ENCODE results near the gene SMYD5.

SMYD5 gene

DNA sequence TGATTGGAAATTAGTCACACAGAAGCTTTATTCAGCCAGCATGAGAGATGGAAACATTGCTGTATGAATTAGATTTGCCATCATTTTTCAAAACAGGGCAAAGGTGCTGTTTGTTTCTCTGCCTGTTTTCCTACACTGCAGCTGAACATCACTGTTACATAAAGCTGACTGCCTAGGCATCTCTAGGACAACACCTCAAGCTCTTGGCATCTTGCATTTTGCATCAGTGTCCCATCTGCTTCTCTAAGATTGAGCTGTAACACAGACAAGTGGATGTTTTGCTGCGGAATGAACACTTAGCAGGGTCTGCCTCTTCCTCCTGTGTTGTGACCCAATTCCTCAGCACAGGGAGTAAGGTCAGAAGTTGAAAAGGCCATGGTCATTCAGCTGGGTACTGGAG lies 24.9 kb downstream of the SMYD5 start:
- DNase-seq (ENCODE audit: low spot score): no peak

DNA sequence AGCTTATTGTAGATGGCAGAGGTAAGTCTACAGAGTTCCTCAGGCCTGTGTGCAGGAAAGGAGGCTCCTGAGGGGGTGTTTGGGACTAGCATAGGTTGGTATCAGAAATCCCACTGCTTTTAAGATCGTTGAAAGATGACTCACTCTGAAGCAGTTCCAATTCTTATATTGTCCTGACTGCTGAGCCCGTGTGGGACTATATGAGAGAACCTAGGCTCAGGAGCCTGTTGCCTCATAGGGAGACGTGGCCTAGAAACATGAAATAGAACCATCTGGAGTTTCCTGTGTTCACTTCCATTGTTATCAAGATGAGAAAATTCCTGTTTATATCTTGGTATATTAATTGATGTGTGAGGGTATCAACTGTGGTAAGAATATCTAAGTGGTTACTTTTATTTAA lies 25.7 kb downstream of the SMYD5 start:
- DNase-seq (ENCODE audit: low spot score): no peak

DNA sequence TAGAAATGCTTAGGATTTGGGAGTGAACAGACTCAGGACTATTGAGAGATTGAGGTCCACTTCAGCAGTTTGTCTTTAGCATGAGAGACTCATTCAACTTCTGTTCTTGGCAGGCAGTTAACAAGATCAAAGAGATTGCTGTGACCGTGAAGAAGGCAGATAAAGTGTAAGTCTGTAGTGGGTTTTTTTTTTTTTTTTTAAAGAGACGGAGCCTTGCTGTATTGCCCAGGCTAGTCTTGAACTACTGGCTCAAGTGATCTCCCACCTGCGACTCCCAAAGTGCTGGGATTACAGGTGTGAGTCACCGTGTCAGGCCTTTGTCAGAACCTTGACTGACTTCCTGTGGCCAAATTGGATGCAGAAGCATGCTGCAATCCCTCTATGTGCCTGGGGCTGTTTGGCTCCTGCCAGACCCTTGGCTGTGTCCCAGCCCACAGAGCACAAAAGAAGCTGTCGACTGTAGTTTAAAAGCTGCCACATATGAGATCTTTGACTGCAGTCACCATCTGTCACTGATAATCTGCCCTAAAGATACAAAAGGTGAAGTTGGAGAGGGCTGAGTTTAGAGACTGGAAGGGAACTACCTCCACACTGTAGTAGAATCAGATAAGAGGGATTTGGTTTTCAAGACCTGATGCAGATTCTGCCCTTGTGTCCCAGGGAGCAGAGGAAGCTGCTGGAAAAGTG lies 30.0 kb downstream of the SMYD5 start:
- no peak for DNase-seq (ENCODE audit: low spot score)

DNA sequence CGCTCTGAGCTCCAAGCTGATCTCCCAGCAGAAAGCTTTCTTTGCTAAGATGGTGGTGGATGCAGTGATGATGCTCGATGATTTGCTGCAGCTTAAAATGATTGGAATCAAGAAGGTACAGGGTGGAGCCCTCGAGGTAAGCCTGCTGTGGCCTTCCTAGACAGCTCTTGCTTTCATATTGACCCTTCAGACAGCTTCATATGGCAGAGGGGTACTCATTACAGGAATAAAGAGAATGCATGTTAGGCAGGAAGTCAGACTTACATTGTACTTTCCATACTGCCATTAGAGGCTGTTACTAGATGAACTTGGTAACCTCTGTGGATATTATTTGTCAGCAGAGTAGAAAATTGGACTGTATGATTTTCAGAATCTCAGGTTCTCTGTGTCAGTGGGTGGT lies 30.5 kb downstream of the SMYD5 start:
- DNase-seq (ENCODE audit: low spot score): no peak

DNA sequence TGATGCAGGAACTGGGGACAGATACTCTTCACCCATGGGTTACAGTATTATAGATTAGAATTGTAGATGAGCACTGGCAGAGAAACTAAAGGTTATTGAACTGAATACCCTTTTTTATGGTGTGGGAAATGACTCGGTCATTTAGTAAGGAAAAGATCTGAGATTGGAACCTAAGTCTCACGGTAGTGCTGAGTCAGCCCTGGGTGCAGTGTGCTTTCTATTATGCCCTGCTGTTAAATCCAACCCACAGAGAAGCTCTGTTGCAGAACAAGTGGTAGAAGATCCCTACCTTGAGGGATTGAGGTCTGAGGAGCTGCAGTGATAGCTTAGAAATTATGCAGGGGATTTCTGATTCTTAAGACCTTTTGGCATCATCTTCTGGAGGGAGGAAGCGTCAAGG lies 32.8 kb downstream of the SMYD5 start:
- no peak for DNase-seq (ENCODE audit: low spot score)

DNA sequence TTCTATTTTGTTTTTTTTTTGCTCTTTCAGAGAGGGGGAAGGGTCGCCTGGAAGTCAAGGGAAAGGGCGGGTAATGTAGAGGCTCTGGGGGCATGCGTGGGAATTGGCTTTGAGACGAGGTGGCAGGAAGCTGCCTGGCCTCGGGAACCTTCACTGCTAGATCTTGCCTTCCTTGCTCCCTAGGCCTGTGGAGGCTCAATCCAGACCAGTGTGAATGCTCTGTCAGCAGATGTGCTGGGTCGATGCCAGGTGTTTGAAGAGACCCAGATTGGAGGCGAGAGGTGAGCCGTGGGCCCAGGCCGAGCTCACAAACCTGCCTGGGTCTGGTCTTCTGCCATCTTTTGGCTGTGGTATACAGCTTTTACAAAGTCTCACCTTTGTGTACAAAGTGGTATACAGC lies 35.6 kb downstream of the SMYD5 start:
- DNase-seq (ENCODE audit: low spot score): no peak

DNA sequence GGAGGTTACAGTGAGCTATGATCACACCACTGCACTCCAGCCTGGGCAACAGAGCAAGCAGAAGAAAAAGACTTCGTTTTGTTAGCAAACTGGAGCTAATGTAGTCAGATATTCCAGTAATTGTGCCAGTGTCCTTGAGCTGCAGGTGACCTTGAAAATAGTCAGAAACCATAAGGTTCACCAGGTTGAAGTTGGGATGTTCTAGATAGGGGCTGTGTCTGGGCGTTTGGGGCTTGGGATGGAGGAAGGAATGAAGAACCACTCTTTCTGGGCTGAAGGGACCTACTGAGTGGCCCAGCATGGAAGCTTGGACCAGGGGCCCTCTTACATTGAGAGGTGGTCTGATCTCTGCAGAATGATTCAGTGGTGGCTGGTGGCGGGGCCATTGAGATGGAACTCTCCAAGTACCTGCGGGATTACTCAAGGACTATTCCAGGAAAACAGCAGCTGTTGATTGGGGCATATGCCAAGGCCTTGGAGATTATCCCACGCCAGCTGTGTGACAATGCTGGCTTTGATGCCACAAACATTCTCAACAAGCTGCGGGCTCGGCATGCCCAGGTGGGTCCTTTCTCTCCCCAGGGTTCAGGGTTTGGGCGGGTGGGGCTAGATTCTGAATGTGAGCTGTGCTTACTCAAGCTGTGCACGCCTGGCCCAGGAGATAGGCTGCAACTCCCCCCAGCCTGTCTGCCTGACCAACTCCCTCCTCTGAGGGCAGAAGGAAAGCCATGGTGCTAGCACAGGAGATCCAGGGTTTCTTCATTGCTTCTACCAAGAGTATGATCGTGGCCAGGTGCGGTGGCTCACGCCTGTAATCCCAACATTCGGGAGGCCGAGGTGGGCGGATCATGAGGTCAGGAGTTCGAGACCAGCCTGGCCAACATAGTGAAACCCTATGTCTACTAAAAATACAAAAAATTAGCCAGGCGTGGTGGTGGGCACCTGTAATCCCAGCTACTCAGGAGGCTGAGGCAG lies 37.1 kb downstream of the SMYD5 start:
- DNase-seq (ENCODE audit: low spot score): no peak

DNA sequence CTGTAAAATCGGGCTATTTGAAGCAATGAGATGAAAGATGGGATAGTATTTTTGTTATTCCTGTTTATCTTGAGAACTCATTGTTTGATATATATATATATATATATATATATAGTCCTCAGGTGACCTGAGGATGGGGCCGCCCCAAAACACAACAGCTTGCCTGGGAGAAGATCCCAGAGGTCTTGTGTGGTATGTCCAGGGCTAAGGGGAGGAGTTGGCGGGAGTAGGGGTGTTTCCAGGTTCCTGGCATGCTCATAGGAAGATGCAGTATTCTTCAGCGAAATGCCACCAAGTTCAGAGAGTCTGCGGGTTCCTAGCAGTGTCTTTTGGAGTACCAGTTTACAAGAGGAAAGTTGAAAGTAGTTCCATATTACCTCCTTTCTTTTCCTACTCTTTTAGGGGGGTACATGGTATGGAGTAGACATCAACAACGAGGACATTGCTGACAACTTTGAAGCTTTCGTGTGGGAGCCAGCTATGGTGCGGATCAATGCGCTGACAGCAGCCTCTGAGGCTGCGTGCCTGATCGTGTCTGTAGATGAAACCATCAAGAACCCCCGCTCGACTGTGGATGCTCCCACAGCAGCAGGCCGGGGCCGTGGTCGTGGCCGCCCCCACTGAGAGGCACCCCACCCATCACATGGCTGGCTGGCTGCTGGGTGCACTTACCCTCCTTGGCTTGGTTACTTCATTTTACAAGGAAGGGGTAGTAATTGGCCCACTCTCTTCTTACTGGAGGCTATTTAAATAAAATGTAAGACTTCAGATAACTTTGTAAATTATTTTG lies 38.4 kb downstream of the SMYD5 start:
- DNase-seq (ENCODE audit: low spot score): no peak

DNA sequence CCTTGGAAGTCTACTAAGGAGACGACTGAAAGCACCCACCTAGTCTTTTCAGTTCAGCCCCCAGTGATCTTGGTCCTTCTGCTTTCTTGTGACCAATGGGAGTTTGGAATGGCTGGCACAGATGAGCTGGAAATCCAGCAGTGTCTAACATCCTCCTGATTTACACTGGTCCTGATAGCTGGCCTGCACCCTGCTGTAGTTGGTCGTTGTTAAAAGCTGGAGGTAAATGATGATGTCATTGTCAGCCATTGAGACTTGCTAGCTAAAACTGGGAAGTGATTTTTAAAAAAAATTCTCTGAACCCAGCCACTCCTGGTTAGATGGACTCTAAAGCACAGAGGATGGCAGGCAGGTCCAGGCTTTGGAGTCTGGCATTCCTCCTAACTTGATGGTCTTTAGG lies 39.4 kb downstream of the SMYD5 start:
- DNase-seq (ENCODE audit: low spot score): no peak

DNA sequence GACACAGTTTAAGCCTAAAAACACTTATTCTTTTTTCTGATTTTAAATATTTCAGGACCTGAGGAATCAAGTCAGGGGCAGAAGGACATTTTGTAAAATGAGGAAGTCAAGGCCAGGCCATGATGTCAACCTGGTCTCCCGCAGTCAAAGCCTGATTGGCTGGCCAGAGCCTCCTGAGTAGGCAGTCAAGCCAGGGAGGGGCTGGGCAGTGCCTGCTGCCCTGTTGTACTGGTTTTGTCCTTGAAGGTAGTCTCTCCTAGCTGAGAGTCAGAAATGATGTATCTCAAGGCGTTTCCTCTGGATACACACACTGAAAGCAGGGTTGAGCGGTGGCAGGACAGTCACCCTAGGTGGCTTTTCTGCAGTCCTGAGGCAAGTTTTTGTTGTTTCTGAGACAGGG lies 39.9 kb downstream of the SMYD5 start:
- DNase-seq (ENCODE audit: low spot score): no peak

DNA sequence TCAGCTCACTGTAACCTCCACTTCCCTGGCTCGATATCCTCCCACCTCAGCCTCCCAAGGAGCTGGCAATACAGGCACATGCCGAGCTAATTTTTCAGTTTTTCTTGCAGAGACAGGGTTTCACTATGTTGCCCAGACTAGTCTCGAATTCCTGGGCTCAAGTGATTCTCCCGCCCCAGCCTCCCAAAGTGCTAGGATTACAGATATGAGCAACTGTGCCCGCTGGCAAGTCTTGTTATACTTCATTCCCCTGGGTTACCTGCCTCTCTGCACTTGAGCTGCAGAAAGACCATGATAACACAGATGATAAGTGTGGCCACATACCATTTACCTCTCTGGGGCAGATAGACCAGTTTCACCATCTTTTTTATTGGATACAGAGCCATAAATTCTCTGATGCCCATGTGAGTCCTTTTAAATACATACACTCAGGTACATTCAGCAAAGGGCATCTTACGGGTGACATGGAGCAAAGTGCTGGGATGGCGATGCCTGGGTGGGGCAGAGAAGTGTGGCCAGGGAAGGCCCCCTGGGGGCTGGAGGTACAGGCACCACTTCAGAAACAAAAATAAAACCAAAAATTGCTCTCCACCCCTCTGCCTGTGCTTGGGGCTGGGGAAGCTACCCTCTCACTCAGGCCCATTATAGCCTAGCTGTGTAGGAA lies 40.4 kb downstream of the SMYD5 start:
- no peak for DNase-seq (ENCODE audit: low spot score)

DNA sequence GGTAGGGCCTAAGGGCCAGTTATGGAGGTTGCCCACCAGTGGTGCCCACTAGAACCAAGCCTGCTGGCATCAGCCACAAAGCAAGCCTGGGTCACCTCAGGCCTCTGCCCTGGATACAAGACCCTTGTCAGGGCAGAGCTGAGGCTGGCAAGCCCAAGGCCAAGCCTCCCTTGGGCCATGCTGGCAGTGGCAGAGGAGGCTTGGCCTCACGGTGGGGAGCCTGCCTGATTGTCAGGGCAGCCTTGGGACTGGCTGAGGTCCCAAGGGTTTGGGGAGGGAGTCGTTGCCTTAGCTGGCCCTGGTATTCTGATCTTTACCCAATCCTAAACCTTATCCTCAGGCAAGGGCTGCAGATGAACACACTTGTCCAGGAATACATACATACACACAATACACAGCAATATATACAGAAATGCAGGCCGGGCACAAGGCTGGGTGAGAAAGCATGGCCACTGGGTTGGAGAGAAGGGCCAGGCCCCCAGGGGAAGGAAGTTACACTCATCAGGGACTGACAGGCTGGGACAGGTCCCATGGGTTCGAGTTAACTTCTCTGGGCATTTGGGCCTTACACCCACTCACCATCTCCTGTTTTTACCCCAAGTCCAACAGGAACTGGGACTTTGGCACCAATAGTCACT lies 41.1 kb downstream of the SMYD5 start:
- DNase-seq (ENCODE audit: low spot score): no peak

DNA sequence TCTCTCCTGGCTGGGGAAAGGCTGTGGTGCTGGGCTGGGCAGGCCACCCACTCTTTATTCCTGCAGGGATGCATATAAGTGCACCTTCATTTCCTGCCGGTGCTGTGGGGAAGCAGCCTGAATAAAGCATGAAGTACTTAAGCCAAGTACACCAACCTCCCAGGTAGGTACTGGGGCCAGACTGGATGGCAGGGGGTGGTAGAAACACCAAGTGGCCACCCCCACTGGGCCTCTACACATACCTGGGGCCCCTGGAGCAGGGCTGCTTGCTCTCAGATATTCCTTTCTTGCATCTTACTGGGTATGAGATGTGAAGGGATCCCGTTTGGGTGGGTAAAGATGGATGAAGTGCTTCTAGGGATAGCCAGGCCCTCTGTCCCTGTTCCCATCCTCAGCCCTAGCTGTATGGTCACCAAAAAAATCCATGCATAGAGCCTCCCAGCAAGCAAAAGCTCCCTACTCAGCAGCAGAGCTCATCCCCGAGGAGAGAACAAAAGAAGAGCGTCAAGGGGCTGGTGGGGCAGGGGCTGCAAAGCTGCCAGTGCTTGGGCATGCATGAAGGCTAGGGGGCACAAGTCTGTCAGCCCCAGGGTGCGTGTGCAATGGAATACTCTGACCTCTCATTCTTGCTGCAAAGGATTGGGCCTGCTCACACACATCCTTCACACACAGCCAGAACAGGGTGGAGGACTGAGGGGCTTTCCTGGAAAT lies 42.0 kb downstream of the SMYD5 start:
- no peak for DNase-seq (ENCODE audit: low spot score)

DNA sequence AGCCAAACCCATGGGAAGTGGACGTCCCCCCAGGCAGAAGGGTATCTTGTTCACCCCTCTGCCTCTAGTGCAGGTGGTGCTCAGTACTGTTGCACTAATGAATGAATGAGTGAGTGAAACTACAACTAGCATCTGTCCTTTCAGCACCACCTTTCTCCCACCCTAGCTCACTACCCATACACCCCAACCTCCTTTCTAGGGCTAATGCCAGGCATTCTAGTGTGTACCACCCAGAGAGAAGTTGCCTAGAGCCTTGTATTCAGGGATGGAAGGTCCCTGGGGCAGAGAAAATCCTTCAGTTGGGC lies 42.5 kb downstream of the SMYD5 start:
- no peak for DNase-seq (ENCODE audit: low spot score)

DNA sequence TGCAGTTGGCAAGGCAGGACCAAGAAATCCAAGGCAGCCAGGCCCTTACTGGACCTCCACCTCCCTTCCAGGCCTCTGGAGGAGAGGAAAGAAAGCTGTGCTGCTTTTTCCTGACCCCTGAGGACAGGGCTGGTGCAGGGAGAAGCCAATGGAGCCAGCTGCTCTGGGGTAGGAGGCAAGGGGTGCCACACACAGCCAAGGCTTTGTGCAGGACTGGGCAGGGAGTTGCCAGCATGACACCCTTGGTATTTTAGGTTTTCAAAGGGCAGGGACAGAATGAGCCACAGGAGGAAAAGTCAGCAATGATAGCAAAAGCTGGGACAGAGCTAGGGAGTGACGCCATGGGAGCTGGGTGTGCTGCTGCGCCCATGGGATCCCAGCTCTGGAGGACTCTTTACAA lies 43.0 kb downstream of the SMYD5 start:
- DNase-seq (ENCODE audit: low spot score): no peak

DNA sequence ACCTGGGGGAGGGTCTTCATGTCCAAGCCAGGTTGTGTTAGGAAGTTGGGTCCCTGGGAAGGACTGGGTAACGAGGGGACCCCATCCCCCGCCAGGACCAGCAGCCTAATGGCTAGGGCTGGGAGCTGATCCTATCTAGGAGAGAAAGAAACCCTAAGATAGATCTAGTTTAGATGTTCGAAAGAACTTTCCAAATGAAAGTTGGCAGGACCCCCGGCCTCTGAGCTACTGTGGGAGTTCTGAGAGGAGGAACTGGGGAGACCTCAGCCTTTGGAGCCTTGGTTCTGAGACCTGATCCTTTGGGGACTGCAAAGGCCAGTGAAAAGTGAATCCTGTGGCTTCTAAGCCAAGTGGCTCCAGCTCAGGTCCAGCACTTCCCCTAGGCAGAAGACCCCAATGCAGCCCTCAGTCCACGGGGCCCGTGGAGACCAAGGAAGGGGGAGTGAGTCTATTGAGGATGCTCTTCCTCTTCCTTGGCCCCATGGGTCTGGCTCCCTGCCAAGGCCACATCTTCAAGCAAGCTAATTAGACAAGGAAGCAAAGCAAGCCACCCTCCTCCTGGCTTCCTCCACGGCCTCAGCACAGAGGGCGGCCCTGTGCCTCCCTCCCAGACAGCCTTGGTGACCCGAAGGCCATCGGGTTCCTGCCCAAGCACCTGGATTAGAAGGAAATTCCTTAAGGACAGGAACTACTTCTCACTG lies 43.5 kb downstream of the SMYD5 start:
- no peak for DNase-seq (ENCODE audit: low spot score)

DNA sequence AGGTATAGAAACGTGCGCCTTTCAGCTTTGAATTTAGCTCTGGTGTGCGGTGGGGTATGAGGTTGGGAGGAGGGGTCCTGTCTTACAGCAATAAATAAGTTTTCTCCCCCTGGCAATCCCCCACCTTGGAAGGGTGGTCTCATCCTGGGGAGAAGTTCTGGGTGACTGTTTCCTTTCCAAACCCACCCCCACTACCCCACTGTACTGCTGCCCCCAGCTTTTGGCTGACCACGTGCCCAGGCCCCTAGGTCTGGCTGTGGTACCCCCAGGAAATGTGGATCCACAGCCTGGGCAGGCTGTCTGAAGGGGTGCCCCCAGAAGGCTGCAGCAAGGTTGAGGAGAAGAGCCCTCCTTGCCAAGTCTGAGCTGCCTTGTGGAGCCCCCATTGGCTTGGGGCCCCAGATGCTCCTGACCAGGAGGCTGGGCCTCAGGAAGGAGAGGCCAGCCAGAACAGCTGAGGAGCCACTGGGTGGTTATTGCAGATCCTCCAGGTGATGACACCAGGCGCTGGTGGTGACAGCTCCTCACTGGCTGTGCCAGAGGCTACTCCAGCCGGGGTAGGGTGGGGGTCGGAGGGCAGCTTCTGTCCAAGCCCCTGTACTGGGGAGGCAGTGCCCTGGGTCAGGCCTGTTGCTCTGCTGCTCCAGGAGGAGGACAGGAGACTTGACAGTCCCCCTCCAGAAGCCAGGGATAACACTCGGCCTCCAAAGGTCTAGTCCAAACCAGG lies 44.3 kb downstream of the SMYD5 start:
- DNase-seq (ENCODE audit: low spot score): no peak

DNA sequence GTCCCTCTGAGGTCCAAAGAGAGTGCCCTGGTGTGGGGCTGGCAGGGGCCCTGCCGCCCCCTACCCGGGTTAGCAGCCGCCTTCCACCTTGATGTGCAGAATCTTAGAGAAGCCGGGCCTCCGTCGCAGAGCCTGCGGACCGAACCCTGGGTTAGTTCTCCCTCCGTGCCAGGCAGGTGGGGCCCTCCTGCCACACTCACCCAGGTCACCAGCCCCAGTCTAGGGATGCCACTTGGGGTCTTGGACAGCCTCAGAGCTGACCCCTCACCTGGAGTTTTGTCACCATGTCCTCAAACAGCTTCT lies 44.8 kb downstream of the SMYD5 start:
- DNase-seq (ENCODE audit: low spot score): no peak

DNA sequence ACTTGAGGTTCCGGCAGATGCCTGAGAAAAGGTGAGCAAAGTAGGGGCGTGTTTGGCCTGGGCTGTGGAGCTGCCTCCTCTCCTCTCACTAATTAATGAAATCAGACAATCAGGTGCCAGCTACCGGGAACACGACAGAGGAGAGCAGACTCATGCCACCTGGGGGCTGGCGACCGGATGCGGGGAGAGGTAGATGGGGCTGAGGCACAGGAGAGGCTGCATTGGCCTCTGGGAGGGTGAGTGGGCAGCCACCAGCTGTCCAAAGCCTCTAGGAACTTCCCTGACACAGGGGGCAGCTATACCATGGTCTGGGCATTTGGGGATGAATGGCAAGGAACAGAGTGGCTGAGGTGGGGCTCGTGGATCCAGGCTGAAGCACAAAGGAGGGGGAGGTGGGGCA lies 45.2 kb downstream of the SMYD5 start:
- no peak for DNase-seq (ENCODE audit: low spot score)

DNA sequence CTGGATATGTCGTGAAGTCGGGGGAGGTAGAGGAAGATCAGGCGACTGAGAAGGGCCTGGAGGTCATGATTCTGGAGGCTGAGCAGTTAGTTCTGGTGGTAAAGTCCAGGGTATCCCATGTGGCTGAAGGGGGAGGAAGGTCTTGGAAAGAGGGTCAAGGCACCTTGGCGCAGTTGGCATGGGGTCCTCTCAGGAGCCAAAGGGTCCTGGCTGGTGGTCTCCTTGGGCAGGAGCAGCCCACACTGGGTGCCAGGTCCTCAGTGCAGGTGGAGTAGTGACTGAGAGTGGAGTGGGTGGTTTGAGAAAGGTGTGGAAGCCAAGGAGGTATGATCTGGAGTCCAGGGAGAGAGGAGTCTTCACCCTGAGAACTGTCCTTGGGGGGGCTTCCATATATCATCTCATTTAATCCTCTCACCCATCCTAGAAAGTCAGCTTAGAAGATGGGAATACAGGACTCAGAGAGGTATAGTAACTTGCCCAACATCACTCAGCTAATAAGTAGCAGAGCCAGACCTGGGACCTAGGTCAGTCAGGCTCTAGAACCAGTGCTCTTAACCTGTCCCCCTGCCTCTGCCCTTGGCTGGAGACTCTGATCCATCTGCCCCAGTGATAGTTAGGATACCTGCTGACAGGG lies 45.8 kb downstream of the SMYD5 start:
- no peak for DNase-seq (ENCODE audit: low spot score)
